CD1c-positive myeloid dendritic cell (primary cell): ENCODE results near the gene DND1.
"Not testable (repeated sequence)": the region's sequence is repeated elsewhere in the genome, so short reads cannot be mapped to it uniquely, and the experiment has no call there.

Experiments
- DNase-seq: peaks from one replicate; pipeline ENCODE4 v3.0.0-alpha.2; 2016; ENCODE audit errors: extremely low spot score

The DND1 gene

GRCh38 chr5:140673187-140673976 lies at the start of gene DND1:
TSS of gene DND1 (minus strand) at chr5:140673576. CDS start at chr5:140673542, 34 bp downstream.
- DNase-seq = no peak

GRCh38 chr5:140721395-140721794 lies 48.0 kb upstream of the DND1 start:
- DNase-seq = not testable (repeated sequence)

GRCh38 chr5:140720738-140721137 lies 47.4 kb upstream of the DND1 start:
- DNase-seq = not testable (repeated sequence)

- no peak for DNase-seq
Measured at GRCh38 chr5:140718266-140718592, 44.9 kb upstream of the DND1 start.

- DNase-seq = not testable (repeated sequence)
Measured at GRCh38 chr5:140716238-140716637, 42.9 kb upstream of the DND1 start.

GRCh38 chr5:140713562-140714094 lies 40.3 kb upstream of the DND1 start:
- no peak for DNase-seq

- no peak for DNase-seq
Measured at GRCh38 chr5:140711794-140712193, 38.4 kb upstream of the DND1 start.

GRCh38 chr5:140710899-140711552 lies 37.6 kb upstream of the DND1 start:
- peak; percentile 99 for DNase-seq

GRCh38 chr5:140708787-140709186 lies 35.4 kb upstream of the DND1 start:
- DNase-seq = not testable (repeated sequence)

- DNase-seq = no peak
Measured at GRCh38 chr5:140707812-140708211, 34.4 kb upstream of the DND1 start.

GRCh38 chr5:140700177-140701144 lies 27.1 kb upstream of the DND1 start, which contains the start of gene ZMAT2:
TSS of gene ZMAT2 (plus strand) at chr5:140700447. CDS start at chr5:140700461, 14 bp downstream.
- peak; percentile 98 for DNase-seq

GRCh38 chr5:140696891-140697492 lies 23.6 kb upstream of the DND1 start:
- DNase-seq = no peak

GRCh38 chr5:140694276-140694675 lies 20.9 kb upstream of the DND1 start:
- DNase-seq = no peak

- peak; percentile 97 for DNase-seq
Measured at GRCh38 chr5:140690941-140691924, 17.9 kb upstream of the DND1 start, which contains the start of the genes HARS1 and HARS2. TSS of gene HARS1 (minus strand) at chr5:140691370. CDS start at chr5:140691304, 66 bp downstream. TSS of gene HARS2 (plus strand) at chr5:140691455. CDS start at chr5:140691649, 194 bp downstream.

- no peak for DNase-seq
Measured at GRCh38 chr5:140690376-140690932, 17.1 kb upstream of the DND1 start.

GRCh38 chr5:140678993-140679392 lies 5.6 kb upstream of the DND1 start:
- DNase-seq = no peak

GRCh38 chr5:140677947-140678346 lies 4.6 kb upstream of the DND1 start:
- no peak for DNase-seq

- DNase-seq = no peak
Measured at GRCh38 chr5:140674629-140675028, 1.3 kb upstream of the DND1 start.

- DNase-seq = no peak
Measured at GRCh38 chr5:140674211-140674610, 835 bp upstream of the DND1 start.
